ENCODE results near the gene CTNNB1. TPM values are rescaled to one million over a fixed set of nuclear protein-coding genes. Genes with fewer than 3 reads are reported as not detected.

Gene CTNNB1
- total RNA-seq, 2 experiments from 2014 or later, result 131 to 132 TPM

DNA sequence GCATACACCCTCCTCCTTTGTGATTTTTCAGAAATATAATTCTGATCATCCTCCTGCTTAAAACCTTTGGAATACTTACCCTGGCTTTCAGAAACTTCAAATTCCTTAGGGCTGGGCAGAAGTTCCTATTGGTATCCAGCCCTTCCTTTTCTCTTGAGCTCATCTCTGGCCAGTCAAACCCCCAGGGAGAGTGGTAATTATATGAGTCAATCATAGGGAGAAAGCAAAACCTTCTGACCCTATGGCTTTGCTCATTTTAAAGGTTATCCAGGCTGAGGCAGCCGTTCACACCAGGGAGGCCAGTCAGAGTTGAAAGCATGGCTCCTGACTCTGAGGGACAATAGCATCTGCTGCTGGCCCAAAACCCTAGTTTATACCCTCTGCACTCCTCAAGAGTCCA is 23.9 kb upstream of the CTNNB1 start:
- Mint-ChIP-seq H3K36me3 (no peaks in the 10 kb centered on the region), H3K4me1 (ENCODE audit: low read depth) (no peaks in the 10 kb centered on the region), H3K4me3 (no peak overlapping the region), H3K27me3 (peaks cover 8% of the 10 kb centered on the region), H3K9me3 (no peaks in the 10 kb centered on the region), H3K27ac (no peak overlapping the region)
- DNase-seq, result no peak
- ChIA-PET CTCF (no interaction called here), POLR2A (no interaction called here)
- intact Hi-C loops (cut with micrococcal nuclease), result no loop called here

DNA sequence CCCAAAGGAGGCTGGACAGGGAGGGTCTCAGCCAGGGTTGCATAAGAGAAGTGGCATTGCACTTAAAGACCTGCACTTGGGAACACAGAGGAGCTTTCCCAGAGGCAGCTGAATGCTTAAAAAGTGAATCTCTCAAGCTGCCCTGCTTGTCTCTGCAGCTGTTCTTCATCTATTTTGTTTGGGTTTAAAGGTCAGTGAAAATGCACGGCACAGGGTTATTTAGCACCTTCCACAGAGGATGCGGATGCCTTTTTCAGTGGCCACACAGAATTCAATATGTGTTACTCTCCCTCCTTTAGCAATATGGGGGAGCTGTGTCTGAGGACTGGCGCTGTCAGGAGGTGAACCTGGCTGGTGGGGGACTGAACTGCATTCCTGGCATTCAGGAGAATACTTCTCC is 22.7 kb upstream of the CTNNB1 start:
- intact Hi-C loops (cut with micrococcal nuclease), result no loop called here
- no peaks in the 10 kb centered on the region for H3K36me3 Mint-ChIP-seq
- no peaks in the 10 kb centered on the region for H3K9me3 Mint-ChIP-seq
- H3K27me3 Mint-ChIP-seq, result peaks cover 8% of the 10 kb centered on the region
- no peak for DNase-seq
- no peak overlapping the region for H3K27ac Mint-ChIP-seq
- no peak overlapping the region for H3K4me3 Mint-ChIP-seq
- POLR2A ChIA-PET, result no interaction called here
- CTCF ChIA-PET, result no interaction called here
- H3K4me1 Mint-ChIP-seq (ENCODE audit: low read depth), result no peaks in the 10 kb centered on the region

- ChIA-PET POLR2A (no interaction called here), CTCF (no interaction called here)
- intact Hi-C loops (cut with micrococcal nuclease), result no loop called here
- no peak for DNase-seq
- peaks cover 10% of the 10 kb centered on the region for H3K27me3 Mint-ChIP-seq
- H3K4me1 Mint-ChIP-seq (ENCODE audit: low read depth), result no peaks in the 10 kb centered on the region
- H3K9me3 Mint-ChIP-seq, result no peaks in the 10 kb centered on the region
- H3K27ac Mint-ChIP-seq, result no peak overlapping the region
- H3K36me3 Mint-ChIP-seq, result no peaks in the 10 kb centered on the region
- no peak overlapping the region for H3K4me3 Mint-ChIP-seq
Observed at GRCh38 chr3:41178576-41178975, 20.7 kb upstream of the CTNNB1 start.

GRCh38 chr3:41180396-41180795 is 18.9 kb upstream of the CTNNB1 start:
- Mint-ChIP-seq H3K27ac (no peak overlapping the region), H3K4me1 (ENCODE audit: low read depth) (no peaks in the 10 kb centered on the region), H3K36me3 (no peaks in the 10 kb centered on the region), H3K9me3 (no peaks in the 10 kb centered on the region), H3K4me3 (no peak overlapping the region), H3K27me3 (peaks cover 10% of the 10 kb centered on the region)
- CTCF ChIA-PET, result no interaction called here
- POLR2A ChIA-PET, result no interaction called here
- intact Hi-C loops (cut with micrococcal nuclease), result no loop called here
- DNase-seq, result no peak

DNA sequence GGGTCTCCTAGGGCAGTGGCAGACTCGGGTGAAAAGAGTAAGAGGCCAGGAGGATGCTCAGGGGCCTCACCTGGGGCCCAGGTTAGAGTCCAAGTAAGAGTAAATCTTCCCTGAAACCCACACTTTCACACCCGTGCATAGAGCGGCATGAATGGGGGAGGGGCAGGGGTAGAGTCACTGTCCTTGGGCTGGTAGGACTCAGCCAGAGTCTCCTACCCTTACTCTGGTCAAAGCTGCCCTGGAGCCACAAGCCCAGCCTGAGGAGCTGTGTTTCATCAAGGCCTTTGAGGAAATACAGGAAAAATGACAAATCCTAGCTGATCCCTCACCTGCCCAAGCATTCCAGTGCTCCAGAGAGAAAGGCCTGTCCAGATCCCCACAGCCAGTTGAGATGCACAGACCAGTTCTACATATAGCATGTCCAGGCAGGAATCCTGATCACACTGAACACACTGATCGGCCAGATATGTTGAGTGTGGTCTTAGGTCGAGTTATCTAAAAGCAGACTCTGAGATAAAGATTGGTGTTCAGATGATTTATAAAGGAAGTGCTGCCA is 16.7 kb upstream of the CTNNB1 start:
- H3K27ac Mint-ChIP-seq, result no peak overlapping the region
- intact Hi-C loops (cut with micrococcal nuclease), result no loop called here
- no peak for DNase-seq
- H3K4me3 Mint-ChIP-seq, result no peak overlapping the region
- POLR2A ChIA-PET, result interaction anchor here (1.1 kb wide), 1 partner anchor 17 kb away, joined by 3 read pairs; the partner anchor contains the start of gene CTNNB1
- H3K4me1 Mint-ChIP-seq (ENCODE audit: low read depth), result peaks cover 7% of the 10 kb centered on the region
- H3K27me3 Mint-ChIP-seq, result peaks cover 2% of the 10 kb centered on the region
- no peaks in the 10 kb centered on the region for H3K36me3 Mint-ChIP-seq
- H3K9me3 Mint-ChIP-seq, result no peaks in the 10 kb centered on the region
- CTCF ChIA-PET, result no interaction called here

GRCh38 chr3:41184394-41184793 is 14.9 kb upstream of the CTNNB1 start:
- H3K9me3 Mint-ChIP-seq, result no peaks in the 10 kb centered on the region
- no peak overlapping the region for H3K4me3 Mint-ChIP-seq
- intact Hi-C loops (cut with micrococcal nuclease), result no loop called here
- H3K4me1 Mint-ChIP-seq (ENCODE audit: low read depth), result peaks cover 19% of the 10 kb centered on the region
- ChIA-PET CTCF (no interaction called here), POLR2A (no interaction called here)
- no peak overlapping the region for H3K27ac Mint-ChIP-seq
- H3K36me3 Mint-ChIP-seq, result no peaks in the 10 kb centered on the region
- DNase-seq, result no peak
- H3K27me3 Mint-ChIP-seq, result peaks cover 2% of the 10 kb centered on the region

GRCh38 chr3:41186297-41186696 is 13.0 kb upstream of the CTNNB1 start:
- Mint-ChIP-seq H3K4me1 (ENCODE audit: low read depth) (peaks cover 29% of the 10 kb centered on the region), H3K36me3 (no peaks in the 10 kb centered on the region), H3K27ac (no peak overlapping the region), H3K4me3 (no peak overlapping the region), H3K27me3 (peaks cover 2% of the 10 kb centered on the region), H3K9me3 (no peaks in the 10 kb centered on the region)
- ChIA-PET POLR2A (interaction anchor here (0.9 kb wide), 1 partner anchor 175 kb away, joined by 6 read pairs; no protein-coding TSS in a partner anchor), CTCF (no interaction called here)
- no peak for DNase-seq
- intact Hi-C loops (cut with micrococcal nuclease), result no loop called here

GRCh38 chr3:41188306-41188705 is 11.0 kb upstream of the CTNNB1 start:
- Mint-ChIP-seq H3K9me3 (no peaks in the 10 kb centered on the region), H3K4me3 (no peak overlapping the region), H3K27ac (peak overlapping the region; percentile 9), H3K4me1 (ENCODE audit: low read depth) (peaks cover 29% of the 10 kb centered on the region), H3K27me3 (no peaks in the 10 kb centered on the region), H3K36me3 (no peaks in the 10 kb centered on the region)
- ChIA-PET CTCF (interaction anchor here (1.2 kb wide), 1 partner anchor 11 kb away, joined by 4 read pairs; the partner anchor contains the start of gene CTNNB1), POLR2A (interaction anchor here (0.8 to 3.8 kb wide), 2 partner anchors 11 kb away, joined by 7 to 34 read pairs; partner anchors contain the start of gene CTNNB1)
- intact Hi-C loops (cut with micrococcal nuclease), result loop anchor here (1.0 to 2.0 kb wide), 4 partner anchors 11 to 851 kb away; partner anchors contain the start of gene CTNNB1
- DNase-seq, result peak; percentile 65

- Mint-ChIP-seq H3K27me3 (peaks cover 3% of the 10 kb centered on the region), H3K9me3 (no peaks in the 10 kb centered on the region), H3K36me3 (no peaks in the 10 kb centered on the region), H3K4me1 (ENCODE audit: low read depth) (peaks cover 29% of the 10 kb centered on the region), H3K4me3 (no peak overlapping the region), H3K27ac (no peak overlapping the region)
- DNase-seq, result peak; percentile 21
- POLR2A ChIA-PET, result interaction anchor here (3.8 kb wide), 1 partner anchor 9 kb away, joined by 34 read pairs; the partner anchor contains the start of gene CTNNB1
- CTCF ChIA-PET, result interaction anchor here (0.7 to 0.9 kb wide), 2 partner anchors 8 to 13 kb away, joined by 3 to 5 read pairs; partner anchors contain the start of gene CTNNB1
- intact Hi-C loops (cut with micrococcal nuclease), result loop anchor here (10.0 kb wide), 1 partner anchor 894 kb away; no protein-coding TSS in a partner anchor
Observed at GRCh38 chr3:41190509-41191284, 8.6 kb upstream of the CTNNB1 start.

GRCh38 chr3:41192885-41193284 is 6.4 kb upstream of the CTNNB1 start:
- intact Hi-C loops (cut with micrococcal nuclease), result loop anchor here (10.0 kb wide), 1 partner anchor 892 kb away; no protein-coding TSS in a partner anchor
- CTCF ChIA-PET, result no interaction called here
- Mint-ChIP-seq H3K4me1 (ENCODE audit: low read depth) (peaks cover 20% of the 10 kb centered on the region), H3K36me3 (no peaks in the 10 kb centered on the region), H3K4me3 (no peak overlapping the region), H3K27ac (no peak overlapping the region), H3K27me3 (peaks cover 3% of the 10 kb centered on the region), H3K9me3 (no peaks in the 10 kb centered on the region)
- no peak for DNase-seq
- POLR2A ChIA-PET, result no interaction called here

- no peak for DNase-seq
- H3K9me3 Mint-ChIP-seq, result no peaks in the 10 kb centered on the region
- POLR2A ChIA-PET, result no interaction called here
- H3K4me1 Mint-ChIP-seq (ENCODE audit: low read depth), result peaks cover 11% of the 10 kb centered on the region
- H3K27ac Mint-ChIP-seq, result no peak overlapping the region
- CTCF ChIA-PET, result no interaction called here
- no peaks in the 10 kb centered on the region for H3K36me3 Mint-ChIP-seq
- no peak overlapping the region for H3K4me3 Mint-ChIP-seq
- intact Hi-C loops (cut with micrococcal nuclease), result loop anchor here (10.0 kb wide), 1 partner anchor 891 kb away; no protein-coding TSS in a partner anchor
- peaks cover 6% of the 10 kb centered on the region for H3K27me3 Mint-ChIP-seq
Observed at GRCh38 chr3:41193794-41194539, 5.3 kb upstream of the CTNNB1 start.

- CTCF ChIA-PET, result no interaction called here
- no peak for DNase-seq
- Mint-ChIP-seq H3K9me3 (no peaks in the 10 kb centered on the region), H3K4me3 (no peak overlapping the region), H3K4me1 (ENCODE audit: low read depth) (peaks cover 7% of the 10 kb centered on the region), H3K27me3 (peaks cover 6% of the 10 kb centered on the region), H3K36me3 (peaks cover 2% of the 10 kb centered on the region), H3K27ac (no peak overlapping the region)
- POLR2A ChIA-PET, result no interaction called here
- intact Hi-C loops (cut with micrococcal nuclease), result loop anchor here (5.0 to 10.0 kb wide), 2 partner anchors 882 to 890 kb away; no protein-coding TSS in a partner anchor
Observed at GRCh38 chr3:41194701-41195100, 4.6 kb upstream of the CTNNB1 start.
